Right ventricle myocardium inferior (tissue), 1 donor: ENCODE results near the gene CACNA2D2. TPM values are rescaled to one million over a fixed set of nuclear protein-coding genes. Genes with fewer than 3 reads are reported as not detected.

Experiments
- ATAC-seq: fragments of 200-7000 bp; cut with Tn5 transposase; one replicate; pipeline ENCODE4 v1.9.1; 2020; ENCODE audit warnings: mild to moderate bottlenecking, moderate library complexity
- DNase-seq: peaks from one replicate; pipeline ENCODE4 v3.0.0; 2021; ENCODE audit errors: missing footprints
- intact Hi-C: fragments of 100-400 bp; cut with DNase I; formaldehyde crosslinking; loops from one replicate; pipeline ENCODE4 v1.11.0; 2022
- total RNA-seq: library from RNA; stranded (reverse); fragmentation: NEBNext Ultra II Directional; extraction: Animal tissue kit (Norgen Biotek cat#: 25700); gene quantifications from one replicate; pipeline ENCODE4 v1.2.1, GENCODE V29; 2021
- donor health status: DM: no; HTN: yes; CAD: no; lungs with severe emphysema.

CACNA2D2 gene
- total RNA-seq, 1 donor from 2014 or later: 1.2 TPM

- no peak for DNase-seq
- intact Hi-C loops: loop anchor here (5.0 kb wide), 1 partner anchor 43 kb away; no protein-coding TSS in a partner anchor
- ATAC-seq: no peak
Observed at GRCh38 chr3:50444782-50445181, 58.7 kb downstream of the CACNA2D2 start.

- intact Hi-C loops: no loop called here
- no peak for ATAC-seq
- DNase-seq: no peak
Observed at GRCh38 chr3:50444213-50444612, 59.2 kb downstream of the CACNA2D2 start.

- intact Hi-C loops: no loop called here
Observed at GRCh38 chr3:50442945-50443579, 60.4 kb downstream of the CACNA2D2 start.

GRCh38 chr3:50441424-50442217 lies 61.8 kb downstream of the CACNA2D2 start:
- ATAC-seq (peak; percentile 18), DNase-seq (peak; percentile 32)
- intact Hi-C loops: no loop called here

More at GRCh38 chr3:50442945-50443579, 60.4 kb downstream of the CACNA2D2 start:
- DNase-seq: peak; percentile 55
- peak; percentile 69 for ATAC-seq

- intact Hi-C loops: loop anchor here (1.0 to 5.0 kb wide), 2 partner anchors 106 to 176 kb away; partner anchors contain the start of gene CISH
- DNase-seq (no peak), ATAC-seq (peak; percentile 77)
Observed at GRCh38 chr3:50436114-50436674, 67.2 kb downstream of the CACNA2D2 start.

GRCh38 chr3:50435371-50436113 lies 67.9 kb downstream of the CACNA2D2 start:
- ATAC-seq (no peak), DNase-seq (no peak)
- intact Hi-C loops: loop anchor here (1.0 to 5.0 kb wide), 2 partner anchors 107 to 177 kb away; partner anchors contain the start of gene CISH

GRCh38 chr3:50433954-50434353 lies 69.5 kb downstream of the CACNA2D2 start:
- no peak for ATAC-seq
- DNase-seq: no peak
- intact Hi-C loops: no loop called here

- DNase-seq (no peak), ATAC-seq (no peak)
- intact Hi-C loops: no loop called here
Observed at GRCh38 chr3:50430950-50431435, 72.4 kb downstream of the CACNA2D2 start.

GRCh38 chr3:50430191-50430590 lies 73.2 kb downstream of the CACNA2D2 start:
- intact Hi-C loops: no loop called here
- DNase-seq (no peak), ATAC-seq (no peak)

GRCh38 chr3:50428007-50428633 lies 75.3 kb downstream of the CACNA2D2 start:
- DNase-seq (no peak), ATAC-seq (no peak)
- intact Hi-C loops: no loop called here

GRCh38 chr3:50427217-50427616 lies 76.2 kb downstream of the CACNA2D2 start:
- DNase-seq (no peak), ATAC-seq (no peak)
- intact Hi-C loops: no loop called here

GRCh38 chr3:50425911-50426310 lies 77.5 kb downstream of the CACNA2D2 start:
- DNase-seq: no peak
- intact Hi-C loops: no loop called here
- ATAC-seq: no peak

GRCh38 chr3:50423543-50423942 lies 79.9 kb downstream of the CACNA2D2 start:
- ATAC-seq: no peak
- intact Hi-C loops: no loop called here
- DNase-seq: no peak

- no peak for ATAC-seq
- intact Hi-C loops: no loop called here
Observed at GRCh38 chr3:50422153-50422552, 81.3 kb downstream of the CACNA2D2 start.

GRCh38 chr3:50419595-50420370 lies 83.7 kb downstream of the CACNA2D2 start:
- ATAC-seq (no peak), DNase-seq (no peak)
- intact Hi-C loops: no loop called here

More at GRCh38 chr3:50422153-50422552, 81.3 kb downstream of the CACNA2D2 start:
- no peak for DNase-seq

- intact Hi-C loops: no loop called here
- DNase-seq (no peak), ATAC-seq (no peak)
Observed at GRCh38 chr3:50418850-50419249, 84.6 kb downstream of the CACNA2D2 start.

GRCh38 chr3:50417637-50418033 lies 85.8 kb downstream of the CACNA2D2 start:
- DNase-seq: no peak
- ATAC-seq: no peak
- intact Hi-C loops: no loop called here
